Tibial nerve (tissue), 4 donors: Measurements from ENCODE around the gene CA12. TPM values are rescaled to one million over a fixed set of nuclear protein-coding genes. Genes with fewer than 3 reads are reported as not detected.

Experiments used
- DNase-seq, 2 donors: peaks; one replicate each; pipeline ENCODE4 v3.0.0-alpha.2; 2019; ENCODE audit warnings: low spot score in 2 of 2
- H3K27ac ChIP-seq, 4 donors: fragments of 200-600 bp; sonication (generic) in 3 of 4; one replicate each; pipeline ENCODE4 v1.5.1; 2017 to 2019; ENCODE audit warnings: mild to moderate bottlenecking in 1 of 4
- H3K27me3 ChIP-seq, 2 donors: fragments of 200-600 bp; sonication (generic) in 1 of 2; one replicate each; pipeline versions ENCODE4 v1.5.1 to v1.6.0; 2017 to 2019
- H3K36me3 ChIP-seq, 3 donors: fragments of 200-600 bp; sonication (generic); one replicate each; pipeline ENCODE4 v1.5.1; 2018 to 2019
- H3K4me1 ChIP-seq, 4 donors: fragments of 200-600 bp; sonication (generic) in 3 of 4; one replicate each; pipeline ENCODE4 v1.5.1; 2017 to 2019
- H3K4me3 ChIP-seq, 4 donors: fragments of 200-600 bp; sonication (generic) in 3 of 4; one replicate each; pipeline ENCODE4 v1.5.1; 2017 to 2019; ENCODE audit warnings: mild to moderate bottlenecking in 1 of 4, moderate library complexity in 1 of 4
- H3K9me3 ChIP-seq, 4 donors: fragments of 200-600 bp; sonication (generic) in 3 of 4; one replicate each; pipeline ENCODE4 v1.5.1; 2017 to 2019
- EP300 ChIP-seq, 2 donors: sonication (generic); formaldehyde crosslinking; IDR thresholded peaks; one replicate each; pipeline ENCODE4 v1.6.1; 2017; ENCODE audit warnings: antibody characterized with exemption in 2 of 2, mild to moderate bottlenecking in 1 of 2
- POLR2A ChIP-seq, 2 donors: fragments of 450-650 bp; IDR thresholded peaks; one replicate each; pipeline ENCODE4 v1.6.1; 2017; ENCODE audit warnings: antibody characterized with exemption in 2 of 2, mild to moderate bottlenecking in 2 of 2, moderate library complexity in 2 of 2
- WGBS, 2 donors: methylation state at CpG; one replicate each; pipeline ENCODE4 v1.1.5; 2018; 5-methylcytosine and 5-hydroxymethylcytosine counted together
- total RNA-seq, 4 donors: library from RNA; depleted of rRNA; stranded (reverse); fragments of >200 nt; gene quantifications; one replicate each; pipeline ENCODE4 v1.1.0, GENCODE V29; 2016
- TF ChIP-seq, protein P1 (sequence below), 5 experiments: fragments of 200-600 bp in 3 of 5; fragments of 450-650 bp in 2 of 5; sonication (generic) in 3 of 5; IDR thresholded peaks; one replicate each; pipeline ENCODE4 v1.5.1; 2016 to 2019; ENCODE audit warnings: antibody characterized with exemption in 5 of 5, mild to moderate bottlenecking in 3 of 5, moderate library complexity in 2 of 5

CA12 gene
- 1 to 10 TPM in 2 of 4 donors, under 1 TPM in 2; 0.22 to 2.5 (median 1.1) TPM for total RNA-seq

- no peaks in the 10 kb centered on the region for H3K36me3 ChIP-seq
- H3K4me3 ChIP-seq: peak within 1 kb of the TSS in 3 of 4 donors; percentile 8 to 54 (median 35)
- peaks cover 0 to 3% (median 0%) of the 10 kb centered on the region in 4 donors for H3K9me3 ChIP-seq
- no peak for TF ChIP-seq EP300 (IDR thresholded peaks at IDR 0.05)
- TF ChIP-seq, protein P1, sequence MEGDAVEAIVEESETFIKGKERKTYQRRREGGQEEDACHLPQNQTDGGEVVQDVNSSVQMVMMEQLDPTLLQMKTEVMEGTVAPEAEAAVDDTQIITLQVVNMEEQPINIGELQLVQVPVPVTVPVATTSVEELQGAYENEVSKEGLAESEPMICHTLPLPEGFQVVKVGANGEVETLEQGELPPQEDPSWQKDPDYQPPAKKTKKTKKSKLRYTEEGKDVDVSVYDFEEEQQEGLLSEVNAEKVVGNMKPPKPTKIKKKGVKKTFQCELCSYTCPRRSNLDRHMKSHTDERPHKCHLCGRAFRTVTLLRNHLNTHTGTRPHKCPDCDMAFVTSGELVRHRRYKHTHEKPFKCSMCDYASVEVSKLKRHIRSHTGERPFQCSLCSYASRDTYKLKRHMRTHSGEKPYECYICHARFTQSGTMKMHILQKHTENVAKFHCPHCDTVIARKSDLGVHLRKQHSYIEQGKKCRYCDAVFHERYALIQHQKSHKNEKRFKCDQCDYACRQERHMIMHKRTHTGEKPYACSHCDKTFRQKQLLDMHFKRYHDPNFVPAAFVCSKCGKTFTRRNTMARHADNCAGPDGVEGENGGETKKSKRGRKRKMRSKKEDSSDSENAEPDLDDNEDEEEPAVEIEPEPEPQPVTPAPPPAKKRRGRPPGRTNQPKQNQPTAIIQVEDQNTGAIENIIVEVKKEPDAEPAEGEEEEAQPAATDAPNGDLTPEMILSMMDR (IDR thresholded peaks at IDR 0.05): no peak
- TF ChIP-seq POLR2A (IDR thresholded peaks at IDR 0.05): no peak
- no peak for DNase-seq
- peaks cover 0 to 17% (median 5%) of the 10 kb centered on the region in 4 donors for H3K4me1 ChIP-seq
- WGBS, 2 donors: 4 to 9% methylated on average over 16 to 58 of the region's 58 CpGs
- peaks cover 0 to 26% of the 10 kb centered on the region in 2 donors for H3K27me3 ChIP-seq
- H3K27ac ChIP-seq: peak within 1 kb of the TSS in 1 of 4 donors; percentile 19
Observed at GRCh38 chr15:63381301-63382204, at the start of gene CA12. Gene CA12 (minus strand): TSS chr15:63381846. CDS start chr15:63381720, 126 bp downstream.

- 59% methylated on average over 6 of the region's 6 CpGs for WGBS, 2 donors
- Histone ChIP-seq H3K36me3 (no peaks in the 10 kb centered on the region), H3K9me3 (peaks cover 0 to 6% (median 0%) of the 10 kb centered on the region in 4 donors), H3K27me3 (no peaks in the 10 kb centered on the region), H3K4me3 (no peak overlapping the region), H3K27ac (no peak overlapping the region), H3K4me1 (no peaks in the 10 kb centered on the region)
- TF ChIP-seq, protein P1 (IDR thresholded peaks at IDR 0.05): no peak
- TF ChIP-seq POLR2A (IDR thresholded peaks at IDR 0.05) (no peak), EP300 (IDR thresholded peaks at IDR 0.05) (no peak)
- no peak for DNase-seq
Observed at GRCh38 chr15:63430766-63431451, 49.3 kb upstream of the CA12 start.

DNA sequence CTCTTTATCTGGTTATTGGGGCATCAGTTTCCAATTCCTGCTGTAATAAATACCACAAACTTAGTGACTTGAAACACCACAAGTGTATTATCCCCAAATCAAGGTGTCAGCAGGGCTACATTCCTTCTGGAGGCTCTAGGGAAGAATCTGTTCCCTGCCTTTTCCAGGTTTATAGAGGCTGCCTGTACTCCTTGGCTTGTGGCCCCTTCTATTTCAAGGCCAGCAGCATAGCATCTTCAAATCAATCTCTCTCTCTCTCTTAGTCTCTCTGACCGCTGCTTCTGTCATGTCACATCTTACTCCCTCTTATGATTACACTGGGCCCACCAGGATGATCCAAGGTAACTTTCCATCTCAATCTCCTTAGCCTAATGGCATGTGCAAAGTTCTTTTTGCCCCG lies 44.9 kb upstream of the CA12 start:
- H3K9me3 ChIP-seq: peaks cover 0 to 10% (median 0%) of the 10 kb centered on the region in 4 donors
- H3K36me3 ChIP-seq: no peaks in the 10 kb centered on the region
- H3K27ac ChIP-seq: no peak overlapping the region
- DNase-seq: no peak
- TF ChIP-seq, protein P1 (IDR thresholded peaks at IDR 0.05): no peak
- no peak for TF ChIP-seq POLR2A (IDR thresholded peaks at IDR 0.05)
- peaks cover 0 to 4% (median 0%) of the 10 kb centered on the region in 4 donors for H3K4me1 ChIP-seq
- H3K4me3 ChIP-seq: no peak overlapping the region
- no peaks in the 10 kb centered on the region for H3K27me3 ChIP-seq
- 92 to 96% methylated on average over 2 of the region's 2 CpGs for WGBS, 2 donors

- DNase-seq: no peak
- peaks cover 0 to 4% (median 0%) of the 10 kb centered on the region in 4 donors for H3K4me1 ChIP-seq
- no peak for TF ChIP-seq POLR2A (IDR thresholded peaks at IDR 0.05)
Observed at GRCh38 chr15:63425426-63425985, 43.9 kb upstream of the CA12 start.

DNA sequence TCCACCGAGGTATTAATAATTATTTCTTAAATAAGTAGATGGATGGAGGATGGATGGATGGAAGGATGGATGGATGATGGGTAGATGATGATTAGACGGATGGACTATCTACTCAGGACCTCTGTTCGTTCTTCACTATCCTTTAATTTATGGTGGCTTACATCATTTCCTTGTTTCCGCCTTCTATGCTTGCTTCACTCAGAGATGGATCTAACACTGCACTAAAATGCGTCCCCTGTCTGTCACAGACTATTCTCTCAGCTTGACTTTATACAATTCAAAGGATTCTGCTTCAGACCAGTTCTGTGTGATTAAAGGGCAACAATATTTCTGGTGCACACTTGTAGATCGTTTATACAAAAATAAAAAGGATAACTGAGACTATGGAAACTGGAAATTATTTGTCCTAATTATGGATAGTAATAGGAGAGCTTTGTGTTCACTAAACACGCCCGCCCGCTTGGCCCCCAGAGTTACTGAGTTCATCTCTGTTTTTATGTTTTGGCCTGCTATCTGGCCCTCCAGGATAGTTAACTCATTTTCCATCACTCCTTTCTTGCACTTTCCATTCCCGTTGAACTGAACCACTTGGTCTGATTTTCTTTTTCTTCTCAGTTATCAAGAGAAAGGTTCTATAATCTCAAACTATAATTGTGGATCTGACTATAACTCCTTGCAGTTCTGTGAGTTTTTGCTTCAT lies 41.4 kb upstream of the CA12 start:
- TF ChIP-seq EP300 (IDR thresholded peaks at IDR 0.05) (no peak), POLR2A (IDR thresholded peaks at IDR 0.05) (no peak)
- TF ChIP-seq, protein P1 (IDR thresholded peaks at IDR 0.05): no peak
- Histone ChIP-seq H3K4me3 (no peak overlapping the region), H3K4me1 (peaks cover 0 to 4% (median 0%) of the 10 kb centered on the region in 4 donors), H3K9me3 (peaks cover 0 to 10% (median 0%) of the 10 kb centered on the region in 4 donors), H3K36me3 (no peaks in the 10 kb centered on the region), H3K27me3 (no peaks in the 10 kb centered on the region), H3K27ac (no peak overlapping the region)
- DNase-seq: no peak
- 53 to 57% methylated on average over 10 of the region's 10 CpGs for WGBS, 2 donors

More at GRCh38 chr15:63425426-63425985, 43.9 kb upstream of the CA12 start:
- Histone ChIP-seq H3K36me3 (no peaks in the 10 kb centered on the region), H3K27ac (no peak overlapping the region), H3K4me3 (no peak overlapping the region), H3K27me3 (no peaks in the 10 kb centered on the region), H3K9me3 (peaks cover 0 to 10% (median 0%) of the 10 kb centered on the region in 4 donors)
- WGBS, 2 donors: 58 to 70% methylated on average over 2 of the region's 2 CpGs
